K562 (cell line): ENCODE data around the gene IL27RA. TPM values are rescaled to one million over a fixed set of nuclear protein-coding genes. Genes with fewer than 3 reads are reported as not detected.

ENCODE experiments used
- ADNP ChIP-seq: fragments of 200-800 bp; sonication (Bioruptor generic); IDR thresholded peaks from 2 replicates; pipeline ENCODE4 v1.6.1; 2016; ENCODE audit warnings: missing genetic modification characterization, missing compliant biosample characterization
- E2F4 ChIP-seq: sonication (generic); formaldehyde crosslinking; IDR thresholded peaks from 2 replicates; pipeline ENCODE4 v1.8.0; 2022; ENCODE audit warnings: mild to moderate bottlenecking, low read depth, missing genetic modification reagents
- IRF2 ChIP-seq: sonication (generic); formaldehyde crosslinking; IDR thresholded peaks from 2 replicates; pipeline ENCODE4 v1.8.1; 2022; ENCODE audit warnings: mild to moderate bottlenecking, missing genetic modification reagents
- MAFF ChIP-seq: IDR thresholded peaks from 2 replicates; pipeline ENCODE4 v1.6.1; 2012; ENCODE audit warnings: low read length, improper control_type of control experiment
- MYC ChIP-seq, 2 experiments: fragments of 250-450 bp in 1 of 2; sonication (Bioruptor Pico) in 1 of 2; IDR thresholded peaks; 2 replicates each; pipeline versions ENCODE4 v1.5.1 to v1.6.1; 2012 to 2021; ENCODE audit warnings: low read depth in 2 of 2, borderline replicate concordance in 1 of 2, improper control_type of control experiment in 1 of 2, low read length in 1 of 2, mild to moderate bottlenecking in 1 of 2, moderate library complexity in 1 of 2
- NR3C1 ChIP-seq: sonication (generic); formaldehyde crosslinking; IDR thresholded peaks from 2 replicates; pipeline ENCODE4 v1.8.1; 2022; ENCODE audit warnings: missing genetic modification reagents
- RCOR1 ChIP-seq, 2 experiments: IDR thresholded peaks; 2 replicates each; pipeline ENCODE4 v1.6.1; 2012; ENCODE audit warnings: low read depth in 2 of 2, low read length in 2 of 2, borderline replicate concordance in 1 of 2, improper control_type of control experiment in 1 of 2
- SREBF1 ChIP-seq: fragments of 150-350 bp; IDR thresholded peaks from 2 replicates; pipeline ENCODE4 v1.6.1; 2014; ENCODE audit warnings: antibody characterized with exemption, low read depth, low read length, borderline replicate concordance
- STAT5B ChIP-seq: fragments of 250-450 bp; sonication (Bioruptor Pico); IDR thresholded peaks from 2 replicates; pipeline ENCODE4 v1.8.0; 2021; ENCODE audit warnings: mild to moderate bottlenecking, inconsistent platforms
- TRIM24 ChIP-seq, 2 experiments: fragments of 450-650 bp; IDR thresholded peaks; 2 replicates each; pipeline ENCODE4 v1.6.1; 2016
- ZBTB9 ChIP-seq: fragments of 450-650 bp; formaldehyde crosslinking; IDR thresholded peaks from 2 replicates; pipeline ENCODE4 v1.4.0; 2020; ENCODE audit warnings: mild to moderate bottlenecking, moderate library complexity
- ZHX1 ChIP-seq: fragments of 150-350 bp; conservative IDR thresholded peaks from 2 replicates; pipeline ENCODE4 v1.6.1; 2014; ENCODE audit warnings: low read length
- ZNF239 ChIP-seq: fragments of 250-450 bp; sonication (Bioruptor Pico); IDR thresholded peaks from 2 replicates; pipeline ENCODE4 v1.4.0; 2020; ENCODE audit warnings: mild to moderate bottlenecking
- ZNF41 ChIP-seq: fragments of 250-450 bp; sonication (Bioruptor Pico); conservative IDR thresholded peaks from 2 replicates; pipeline ENCODE4 v1.4.0; 2020; ENCODE audit warnings: mild to moderate bottlenecking
- polyA plus RNA-seq, 8 experiments: library from polyadenylated mRNA; depleted of rRNA in 4 of 8; stranded (reverse) in 5 of 8; unstranded in 3 of 8; fragments of >200 nt; fragmentation: Nextera tagmentation in 2 of 8; fragmentation: Illumina TruSeq in 1 of 8; extraction: Ambion mirVana in 2 of 8; extraction: Trizol in 1 of 8; gene quantifications; 2 replicates each; pipeline versions ENCODE4 v1.2.1 to v1.2.3, GENCODE V29; 2011 to 2014; ENCODE audit warnings: inconsistent platforms in 1 of 8, missing spikeins in 1 of 8
- total RNA-seq, 7 experiments: library from RNA; depleted of rRNA in 6 of 7; stranded (reverse); fragments of >200 nt in 6 of 7; fragmentation: Illumina TruSeq in 2 of 7; extraction: Trizol in 2 of 7; gene quantifications; 2 replicates each; pipeline versions ENCODE4 v1.2.1 to v1.2.3, GENCODE V29; 2011 to 2021; ENCODE audit warnings: low replicate concordance in 1 of 7
- TF ChIP-seq, protein P1 (sequence below): fragments of 450-650 bp; formaldehyde crosslinking; IDR thresholded peaks from 2 replicates; pipeline ENCODE4 v1.4.0; 2020; ENCODE audit warnings: mild to moderate bottlenecking
- TF ChIP-seq, protein P2 (sequence below): IDR thresholded peaks from 3 replicates; pipeline ENCODE4 v1.6.1; 2011; ENCODE audit warnings: borderline replicate concordance, mild to moderate bottlenecking; ENCODE audit not compliant: insufficient read length, insufficient read depth

The IL27RA gene
- total and polyA plus RNA-seq, 9 of the 15 experiments (the other 6 are each of a cell fraction or from before 2014, with no cell fraction given), result 1.9 to 15.9 (median 12.0) TPM

DNA sequence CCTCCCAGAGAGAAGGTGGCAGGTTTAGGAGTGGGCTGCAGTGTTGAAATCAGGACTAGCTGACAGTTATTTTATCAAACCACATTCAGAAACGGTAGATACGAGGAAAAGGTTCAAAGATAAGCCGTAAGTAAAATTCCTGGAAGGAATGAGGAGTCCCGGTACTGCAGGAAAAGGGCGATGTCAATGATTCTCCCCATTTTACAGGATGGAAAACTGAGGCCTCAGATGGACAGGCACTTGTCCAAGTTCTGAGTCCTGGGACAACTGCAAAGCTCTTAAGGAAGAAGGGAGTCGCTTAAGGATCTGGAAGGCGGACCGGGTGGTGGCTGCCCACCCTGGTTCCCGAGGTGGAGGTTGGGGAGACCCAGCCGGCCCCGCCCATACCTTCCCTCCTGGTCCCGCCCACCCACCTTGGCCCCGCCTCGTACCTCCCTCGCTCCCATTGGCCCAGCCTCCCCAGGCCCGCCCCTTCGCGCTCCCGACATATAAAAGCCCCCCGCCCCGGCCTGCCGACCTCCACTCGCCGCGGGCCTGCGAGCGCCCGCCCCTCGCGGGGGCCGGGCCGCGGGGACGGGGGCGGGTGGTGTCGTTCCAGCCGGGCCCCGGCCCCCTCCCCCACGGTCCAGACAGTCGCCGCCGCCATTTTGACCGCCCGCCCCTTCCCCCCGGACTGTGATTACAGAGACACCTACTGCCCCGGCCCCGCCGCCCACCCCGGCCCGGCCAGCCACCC lies 26.0 kb upstream of the IL27RA start (continued):
- 0 out of 2 replicates have a peak, but pooled peaks have one; percentile 28 for TF ChIP-seq ZHX1
- 0 out of 2 replicates have a peak, but pooled peaks have one; percentile 13 for TF ChIP-seq MYC (IDR thresholded peaks at IDR 0.05; ENCODE audit: low read depth, low read length)
- no peak for TF ChIP-seq MYC (CRISPR knock-in tag; IDR thresholded peaks at IDR 0.05; ENCODE audit: borderline replicate concordance, low read depth)
- TF ChIP-seq ADNP (tag), result peak; percentile 100
- peak; percentile 14; the same call in 1 of the 2 replicates for TF ChIP-seq ZNF239 (CRISPR knock-in tag)
- TF ChIP-seq ZNF41 (CRISPR knock-in tag), result no peak
- TF ChIP-seq E2F4 (CRISPR knock-in tag), result no peak
- TF ChIP-seq TRIM24 (IDR thresholded peaks at IDR 0.05), result peak; percentile 23 to 56; a peak in 2 of 4 replicates
- TF ChIP-seq, protein P1, sequence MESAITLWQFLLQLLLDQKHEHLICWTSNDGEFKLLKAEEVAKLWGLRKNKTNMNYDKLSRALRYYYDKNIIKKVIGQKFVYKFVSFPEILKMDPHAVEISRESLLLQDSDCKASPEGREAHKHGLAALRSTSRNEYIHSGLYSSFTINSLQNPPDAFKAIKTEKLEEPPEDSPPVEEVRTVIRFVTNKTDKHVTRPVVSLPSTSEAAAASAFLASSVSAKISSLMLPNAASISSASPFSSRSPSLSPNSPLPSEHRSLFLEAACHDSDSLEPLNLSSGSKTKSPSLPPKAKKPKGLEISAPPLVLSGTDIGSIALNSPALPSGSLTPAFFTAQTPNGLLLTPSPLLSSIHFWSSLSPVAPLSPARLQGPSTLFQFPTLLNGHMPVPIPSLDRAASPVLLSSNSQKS, result no peak
- TF ChIP-seq MAFF, result no peak
- TF ChIP-seq STAT5B (CRISPR knock-in tag), result no peak
- TF ChIP-seq ZBTB9, result no peak
- TF ChIP-seq RCOR1 (IDR thresholded peaks at IDR 0.05; ENCODE audit: borderline replicate concordance in 1 of 2, low read depth in 2 of 2, low read length in 2 of 2), result peak; percentile 97 to 99
- TF ChIP-seq, protein P2, sequence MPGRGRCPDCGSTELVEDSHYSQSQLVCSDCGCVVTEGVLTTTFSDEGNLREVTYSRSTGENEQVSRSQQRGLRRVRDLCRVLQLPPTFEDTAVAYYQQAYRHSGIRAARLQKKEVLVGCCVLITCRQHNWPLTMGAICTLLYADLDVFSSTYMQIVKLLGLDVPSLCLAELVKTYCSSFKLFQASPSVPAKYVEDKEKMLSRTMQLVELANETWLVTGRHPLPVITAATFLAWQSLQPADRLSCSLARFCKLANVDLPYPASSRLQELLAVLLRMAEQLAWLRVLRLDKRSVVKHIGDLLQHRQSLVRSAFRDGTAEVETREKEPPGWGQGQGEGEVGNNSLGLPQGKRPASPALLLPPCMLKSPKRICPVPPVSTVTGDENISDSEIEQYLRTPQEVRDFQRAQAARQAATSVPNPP, result no peak
- TF ChIP-seq SREBF1, result no peak
- no peak for TF ChIP-seq IRF2
- TF ChIP-seq NR3C1 (CRISPR knock-in tag), result no peak
